ENCODE data around the gene FAM170B. TPM values are rescaled to one million over a fixed set of nuclear protein-coding genes. Genes with fewer than 3 reads are reported as not detected.

Gene FAM170B
- total and polyA plus RNA-seq, 9 of the 15 experiments (the other 6 are each of a cell fraction or from before 2014, with no cell fraction given), result 0.11 to 0.21 TPM; not detected in 7

- TF ChIP-seq JUNB (CRISPR knock-in tag; conservative IDR thresholded peaks at IDR 0.05) (no peak), FOXK2 (conservative IDR thresholded peaks at IDR 0.05 in 1 of 2, IDR thresholded peaks at IDR 0.05 in 1 of 2; ENCODE audit: low read depth in 2 of 2) (no peak), HOXB6 (CRISPR knock-in tag; IDR thresholded peaks at IDR 0.05; ENCODE audit: borderline replicate concordance) (no peak), MAZ (CRISPR knock-in tag; conservative IDR thresholded peaks at IDR 0.05 in 1 of 2, IDR thresholded peaks at IDR 0.05 in 1 of 2) (no peak), ATF6 (CRISPR knock-in tag; IDR thresholded peaks at IDR 0.05) (no peak), MTA3 (IDR thresholded peaks at IDR 0.05; ENCODE audit: borderline replicate concordance) (no peak), RCOR1 (IDR thresholded peaks at IDR 0.05; ENCODE audit: borderline replicate concordance in 1 of 2, low read depth in 2 of 2, low read length in 2 of 2) (0 out of 4 replicates have a peak, but pooled peaks of 1 of the 2 experiments have one; percentile 53), HDAC6 (IDR thresholded peaks at IDR 0.05; ENCODE audit: low read depth, low read length) (no peak), ESRRA (IDR thresholded peaks at IDR 0.05; ENCODE audit: borderline replicate concordance, low read depth) (no peak), EGR1 (conservative IDR thresholded peaks at IDR 0.05) (no peak), PHB2 (IDR thresholded peaks at IDR 0.05; ENCODE audit: low read depth) (no peak), ZNF395 (CRISPR knock-in tag; IDR thresholded peaks at IDR 0.05) (no peak), ZNF764 (CRISPR knock-in tag; IDR thresholded peaks at IDR 0.05; ENCODE audit: low read depth) (no peak), WHSC1 (IDR thresholded peaks at IDR 0.05; ENCODE audit: low read length) (no peak), NFE2L1 (tag; IDR thresholded peaks at IDR 0.05; ENCODE audit: borderline replicate concordance, low read depth) (no peak)
- TF ChIP-seq, protein P1, sequence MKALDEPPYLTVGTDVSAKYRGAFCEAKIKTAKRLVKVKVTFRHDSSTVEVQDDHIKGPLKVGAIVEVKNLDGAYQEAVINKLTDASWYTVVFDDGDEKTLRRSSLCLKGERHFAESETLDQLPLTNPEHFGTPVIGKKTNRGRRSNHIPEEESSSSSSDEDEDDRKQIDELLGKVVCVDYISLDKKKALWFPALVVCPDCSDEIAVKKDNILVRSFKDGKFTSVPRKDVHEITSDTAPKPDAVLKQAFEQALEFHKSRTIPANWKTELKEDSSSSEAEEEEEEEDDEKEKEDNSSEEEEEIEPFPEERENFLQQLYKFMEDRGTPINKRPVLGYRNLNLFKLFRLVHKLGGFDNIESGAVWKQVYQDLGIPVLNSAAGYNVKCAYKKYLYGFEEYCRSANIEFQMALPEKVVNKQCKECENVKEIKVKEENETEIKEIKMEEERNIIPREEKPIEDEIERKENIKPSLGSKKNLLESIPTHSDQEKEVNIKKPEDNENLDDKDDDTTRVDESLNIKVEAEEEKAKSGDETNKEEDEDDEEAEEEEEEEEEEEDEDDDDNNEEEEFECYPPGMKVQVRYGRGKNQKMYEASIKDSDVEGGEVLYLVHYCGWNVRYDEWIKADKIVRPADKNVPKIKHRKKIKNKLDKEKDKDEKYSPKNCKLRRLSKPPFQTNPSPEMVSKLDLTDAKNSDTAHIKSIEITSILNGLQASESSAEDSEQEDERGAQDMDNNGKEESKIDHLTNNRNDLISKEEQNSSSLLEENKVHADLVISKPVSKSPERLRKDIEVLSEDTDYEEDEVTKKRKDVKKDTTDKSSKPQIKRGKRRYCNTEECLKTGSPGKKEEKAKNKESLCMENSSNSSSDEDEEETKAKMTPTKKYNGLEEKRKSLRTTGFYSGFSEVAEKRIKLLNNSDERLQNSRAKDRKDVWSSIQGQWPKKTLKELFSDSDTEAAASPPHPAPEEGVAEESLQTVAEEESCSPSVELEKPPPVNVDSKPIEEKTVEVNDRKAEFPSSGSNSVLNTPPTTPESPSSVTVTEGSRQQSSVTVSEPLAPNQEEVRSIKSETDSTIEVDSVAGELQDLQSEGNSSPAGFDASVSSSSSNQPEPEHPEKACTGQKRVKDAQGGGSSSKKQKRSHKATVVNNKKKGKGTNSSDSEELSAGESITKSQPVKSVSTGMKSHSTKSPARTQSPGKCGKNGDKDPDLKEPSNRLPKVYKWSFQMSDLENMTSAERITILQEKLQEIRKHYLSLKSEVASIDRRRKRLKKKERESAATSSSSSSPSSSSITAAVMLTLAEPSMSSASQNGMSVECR (CRISPR knock-in tag; IDR thresholded peaks at IDR 0.05), result 0 out of 2 replicates have a peak, but pooled peaks have one; percentile 44
- TF ChIP-seq, protein P2, sequence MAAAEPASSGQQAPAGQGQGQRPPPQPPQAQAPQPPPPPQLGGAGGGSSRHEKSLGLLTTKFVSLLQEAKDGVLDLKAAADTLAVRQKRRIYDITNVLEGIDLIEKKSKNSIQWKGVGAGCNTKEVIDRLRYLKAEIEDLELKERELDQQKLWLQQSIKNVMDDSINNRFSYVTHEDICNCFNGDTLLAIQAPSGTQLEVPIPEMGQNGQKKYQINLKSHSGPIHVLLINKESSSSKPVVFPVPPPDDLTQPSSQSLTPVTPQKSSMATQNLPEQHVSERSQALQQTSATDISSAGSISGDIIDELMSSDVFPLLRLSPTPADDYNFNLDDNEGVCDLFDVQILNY (CRISPR knock-in tag; IDR thresholded peaks at IDR 0.05), result no peak
These were observed 45.0 kb upstream of the FAM170B start (continued) for GRCh38 chr10:49178489-49179471.

Measured in K562 (cell line).